A673 (cell line): ENCODE measurements around the gene IQCM. TPM values are rescaled to one million over a fixed set of nuclear protein-coding genes. Genes with fewer than 3 reads are reported as not detected.

Source experiments
- BruUV-seq: library from RNA; stranded (reverse); fragments of 400-500 nt; replicated peaks from 2 replicates; lab custom pipeline; 2021; lab: Mats Ljungman, UMichigan
- CTCF ChIA-PET: fragments of 300-600 bp; sonication (Branson Sonifier 250); formaldehyde crosslinking; loops from one replicate; lab custom pipeline; 2022; ENCODE audit warnings: antibody characterized with exemption; lab: Charles Lee
- POLR2A ChIA-PET: fragments of 300-600 bp; sonication (Branson Sonifier 250); formaldehyde crosslinking; loops from one replicate; lab custom pipeline; 2022; ENCODE audit warnings: antibody characterized with exemption; ENCODE audit not compliant: low non-redundant PET; lab: Charles Lee
- DNase-seq: peaks from one replicate; pipeline ENCODE4 v3.0.0-alpha.2; 2015; ENCODE audit warnings: low spot score
- H3K27ac ChIP-seq: fragments of 200-600 bp; sonication (generic); 2 replicates; pipeline ENCODE4 v1.5.1; 2016; ENCODE audit warnings: mixed run types, low read depth, mild to moderate bottlenecking, mixed read lengths, antibody characterized with exemption, low read length; ENCODE audit not compliant: poor library complexity, severe bottlenecking
- H3K27me3 ChIP-seq: fragments of 200-600 bp; sonication (generic); replicated peaks from 2 replicates; pipeline ENCODE4 v1.6.1; 2017; ENCODE audit warnings: mixed run types, low read depth, mild to moderate bottlenecking, mixed read lengths, antibody characterized with exemption, low read length; ENCODE audit not compliant: insufficient read depth, poor library complexity
- H3K36me3 ChIP-seq: fragments of 200-600 bp; sonication (generic); 2 replicates; pipeline ENCODE4 v1.6.1; 2016; ENCODE audit warnings: mixed run types, mild to moderate bottlenecking, mixed read lengths, antibody characterized with exemption, low read length; ENCODE audit not compliant: insufficient read depth, poor library complexity, severe bottlenecking
- H3K4me1 ChIP-seq: fragments of 200-600 bp; sonication (generic); 2 replicates; pipeline ENCODE4 v1.6.1; 2017; ENCODE audit warnings: mixed run types, mild to moderate bottlenecking, mixed read lengths, antibody characterized with exemption, low read length; ENCODE audit not compliant: insufficient read depth, poor library complexity, severe bottlenecking
- H3K4me3 ChIP-seq: fragments of 200-600 bp; sonication (generic); 2 replicates; pipeline ENCODE4 v1.5.1; 2016; ENCODE audit warnings: low read depth, mixed run types, mild to moderate bottlenecking, mixed read lengths, low read length; ENCODE audit not compliant: poor library complexity, severe bottlenecking
- H3K9me3 ChIP-seq: fragments of 200-600 bp; sonication (generic); 2 replicates; pipeline ENCODE4 v1.6.1; 2016; ENCODE audit warnings: mixed run types, low read depth, mild to moderate bottlenecking, mixed read lengths, antibody characterized with exemption, low read length; ENCODE audit not compliant: poor library complexity, severe bottlenecking
- EZH2 ChIP-seq: fragments of 200-600 bp; sonication (generic); IDR thresholded peaks from 2 replicates; pipeline ENCODE4 v1.6.1; 2017; ENCODE audit warnings: borderline replicate concordance, low read depth, mild to moderate bottlenecking, mixed read lengths, antibody characterized with exemption, low read length; ENCODE audit not compliant: poor library complexity, severe bottlenecking
- intact Hi-C: fragments of 100-400 bp; cut with micrococcal nuclease; formaldehyde crosslinking; loops from one replicate; pipeline ENCODE4 v1.10.0; 2022; ENCODE audit not compliant: unreplicated experiment
- total RNA-seq: library from RNA; stranded (reverse); gene quantifications from 2 replicates; pipeline ENCODE4 v1.2.3, GENCODE V29; 2021
- TF ChIP-seq, protein P1 (sequence below): fragments of 300-800, 200-600 bp; sonication (generic); conservative IDR thresholded peaks from 2 replicates; pipeline ENCODE4 v1.5.1; 2017; ENCODE audit warnings: low read depth, mild to moderate bottlenecking, antibody characterized with exemption, low read length, moderate library complexity, mixed read lengths

Gene IQCM
- total RNA-seq, 1 experiment from 2014 or later: not detected

GRCh38 chr4:149370785-149371420, 444.7 kb downstream of the IQCM start:
- intact Hi-C loops: loop anchor here (1.0 to 10.0 kb wide), 4 partner anchors 181 to 525 kb away; no protein-coding TSS in a partner anchor
- peak; percentile 87 for DNase-seq
- Histone ChIP-seq H3K9me3 (no peaks in the 10 kb centered on the region), H3K27me3 (no peaks in the 10 kb centered on the region), H3K4me3 (no peak overlapping the region), H3K27ac (no peak overlapping the region), H3K4me1 (peaks cover 6% of the 10 kb centered on the region), H3K36me3 (no peaks in the 10 kb centered on the region)
- TF ChIP-seq EZH2: no peak
- TF ChIP-seq, protein P1, sequence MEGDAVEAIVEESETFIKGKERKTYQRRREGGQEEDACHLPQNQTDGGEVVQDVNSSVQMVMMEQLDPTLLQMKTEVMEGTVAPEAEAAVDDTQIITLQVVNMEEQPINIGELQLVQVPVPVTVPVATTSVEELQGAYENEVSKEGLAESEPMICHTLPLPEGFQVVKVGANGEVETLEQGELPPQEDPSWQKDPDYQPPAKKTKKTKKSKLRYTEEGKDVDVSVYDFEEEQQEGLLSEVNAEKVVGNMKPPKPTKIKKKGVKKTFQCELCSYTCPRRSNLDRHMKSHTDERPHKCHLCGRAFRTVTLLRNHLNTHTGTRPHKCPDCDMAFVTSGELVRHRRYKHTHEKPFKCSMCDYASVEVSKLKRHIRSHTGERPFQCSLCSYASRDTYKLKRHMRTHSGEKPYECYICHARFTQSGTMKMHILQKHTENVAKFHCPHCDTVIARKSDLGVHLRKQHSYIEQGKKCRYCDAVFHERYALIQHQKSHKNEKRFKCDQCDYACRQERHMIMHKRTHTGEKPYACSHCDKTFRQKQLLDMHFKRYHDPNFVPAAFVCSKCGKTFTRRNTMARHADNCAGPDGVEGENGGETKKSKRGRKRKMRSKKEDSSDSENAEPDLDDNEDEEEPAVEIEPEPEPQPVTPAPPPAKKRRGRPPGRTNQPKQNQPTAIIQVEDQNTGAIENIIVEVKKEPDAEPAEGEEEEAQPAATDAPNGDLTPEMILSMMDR: peak; percentile 65
- ChIA-PET POLR2A (no interaction called here), CTCF (no interaction called here)
- BruUV-seq: no TSS peak

DNA sequence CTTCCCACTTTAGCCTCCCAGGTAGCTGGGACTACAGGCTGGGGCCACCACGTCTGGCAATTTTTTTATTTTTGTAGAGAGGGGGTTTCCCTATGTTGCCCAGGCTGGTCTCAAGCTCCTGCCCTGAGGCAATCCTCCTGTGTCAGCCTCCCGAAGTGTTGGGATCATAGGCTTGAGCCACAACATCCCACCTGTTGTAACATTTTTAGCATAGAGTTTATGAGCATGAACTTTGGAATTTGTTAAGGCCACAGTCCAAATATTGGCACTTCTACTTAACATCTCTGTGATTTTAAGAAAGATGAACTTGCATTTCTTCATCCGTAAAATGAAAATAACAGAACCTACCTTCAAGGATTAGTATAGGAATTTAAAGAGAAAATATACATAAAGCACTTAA, 445.6 kb downstream of the IQCM start:
- BruUV-seq: no TSS peak
- H3K9me3 ChIP-seq: no peaks in the 10 kb centered on the region
- H3K36me3 ChIP-seq: no peaks in the 10 kb centered on the region
- H3K27ac ChIP-seq: no peak overlapping the region
- no peak for TF ChIP-seq EZH2
- TF ChIP-seq, protein P1: no peak
- peaks cover 6% of the 10 kb centered on the region for H3K4me1 ChIP-seq
- ChIA-PET CTCF (no interaction called here), POLR2A (no interaction called here)
- H3K4me3 ChIP-seq: no peak overlapping the region
- no peaks in the 10 kb centered on the region for H3K27me3 ChIP-seq
- intact Hi-C loops: loop anchor here (5.0 to 10.0 kb wide), 3 partner anchors 182 to 375 kb away; no protein-coding TSS in a partner anchor
- DNase-seq: no peak

- peaks cover 24% of the 10 kb centered on the region for H3K9me3 ChIP-seq
- ChIA-PET CTCF (no interaction called here), POLR2A (no interaction called here)
- peaks cover 12% of the 10 kb centered on the region for H3K36me3 ChIP-seq
- no peak overlapping the region for H3K27ac ChIP-seq
- no peaks in the 10 kb centered on the region for H3K27me3 ChIP-seq
- intact Hi-C loops: no loop called here
- TF ChIP-seq EZH2: no peak
- TF ChIP-seq, protein P1: no peak
- BruUV-seq: no TSS peak
- DNase-seq: peak; percentile 77
- H3K4me3 ChIP-seq: no peak overlapping the region
- H3K4me1 ChIP-seq: peaks cover 16% of the 10 kb centered on the region
Observed at GRCh38 chr4:149353241-149353640, 462.4 kb downstream of the IQCM start.
